Nucleus accumbens (tissue), 56 donors: Measurements from ENCODE around the gene PRR23E.
A peak's percentile ranks its signal among the peaks of the same experiment; 100 is the strongest.

ENCODE experiments used
- DNase-seq, 56 donors: peaks; one replicate each; lab custom pipeline; 2025; lab: John Stamatoyannopoulos, UW

The PRR23E gene

DNA sequence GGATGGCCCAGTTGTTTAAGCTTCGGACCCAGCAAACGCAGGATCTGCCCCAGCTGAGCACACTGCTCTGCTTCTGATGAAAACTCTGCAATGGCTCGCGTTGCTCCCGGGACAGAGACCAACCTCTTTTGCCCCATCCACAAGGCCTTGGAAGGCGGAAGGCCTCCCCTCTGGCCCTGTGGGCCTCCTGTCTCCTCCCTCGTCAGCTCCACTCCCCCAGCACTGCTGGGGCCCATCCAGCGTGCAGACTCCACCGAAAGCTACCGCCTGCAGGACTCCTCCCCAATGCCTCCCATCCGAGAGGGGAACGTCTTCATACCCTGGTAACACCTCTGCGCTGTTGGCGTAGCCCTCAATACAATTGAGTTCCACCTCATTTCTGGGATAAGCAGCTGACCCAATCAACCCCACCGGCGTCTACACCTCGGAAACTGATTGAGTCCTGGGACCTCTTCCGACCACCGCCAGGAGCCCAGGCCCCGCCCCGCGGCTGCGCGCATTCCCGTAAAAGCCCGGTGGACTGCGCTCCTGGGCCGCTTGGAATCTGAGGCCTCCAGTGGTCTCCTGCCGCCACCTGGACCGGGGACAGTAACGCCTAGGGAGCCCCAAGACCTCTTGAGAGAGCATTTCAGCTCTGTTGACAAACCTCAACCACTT, at the start of gene PRR23E:
Gene PRR23E (plus strand): TSS at position 556 of the 657 bp plus-strand sequence. CDS start 3,555 bp downstream, outside the sequence.
- DNase-seq, result no peak

- no peak for DNase-seq
Observed at GRCh38 chr3:127143172-127143571, 49.8 kb upstream of the PRR23E start.

- DNase-seq, result no peak
Observed at GRCh38 chr3:127144631-127145030, 48.3 kb upstream of the PRR23E start.

- DNase-seq, result no peak
Observed at GRCh38 chr3:127145266-127145665, 47.7 kb upstream of the PRR23E start.

- no peak for DNase-seq
Observed at GRCh38 chr3:127147291-127147885, 45.5 kb upstream of the PRR23E start.

DNA sequence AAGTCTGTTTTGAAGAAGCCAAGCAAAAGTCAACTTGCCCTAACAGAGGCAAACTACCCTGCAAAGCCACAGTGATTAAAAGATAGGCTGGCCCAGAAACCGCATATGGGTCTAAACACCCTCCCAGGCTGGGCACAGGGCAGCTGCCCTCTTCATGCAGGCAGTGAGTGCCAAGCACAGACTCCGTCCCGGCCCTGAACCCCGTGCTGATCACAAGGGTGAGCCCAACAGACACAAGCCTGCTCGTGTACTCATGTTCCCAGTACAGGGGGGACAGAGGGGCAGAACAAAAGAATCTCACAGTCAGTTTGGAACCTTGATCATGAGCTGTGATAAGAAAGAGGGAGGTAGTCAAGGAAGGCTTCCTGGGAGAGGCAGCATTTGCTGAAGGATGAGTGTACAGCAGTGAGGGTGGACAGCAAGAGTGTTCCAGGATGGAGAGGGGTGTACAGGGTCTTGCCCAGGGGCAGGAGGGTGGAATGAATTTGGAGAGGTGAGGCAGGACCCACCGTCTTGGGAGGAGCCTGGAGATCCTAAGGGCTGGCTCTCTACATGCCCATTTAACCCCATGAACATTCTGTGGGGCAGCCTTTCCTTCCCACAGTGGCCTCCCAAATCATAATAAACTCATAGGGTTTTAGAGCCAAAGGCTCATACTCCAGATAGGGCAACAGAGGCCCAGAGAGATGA, 43.2 kb upstream of the PRR23E start:
- no peak for DNase-seq

DNA sequence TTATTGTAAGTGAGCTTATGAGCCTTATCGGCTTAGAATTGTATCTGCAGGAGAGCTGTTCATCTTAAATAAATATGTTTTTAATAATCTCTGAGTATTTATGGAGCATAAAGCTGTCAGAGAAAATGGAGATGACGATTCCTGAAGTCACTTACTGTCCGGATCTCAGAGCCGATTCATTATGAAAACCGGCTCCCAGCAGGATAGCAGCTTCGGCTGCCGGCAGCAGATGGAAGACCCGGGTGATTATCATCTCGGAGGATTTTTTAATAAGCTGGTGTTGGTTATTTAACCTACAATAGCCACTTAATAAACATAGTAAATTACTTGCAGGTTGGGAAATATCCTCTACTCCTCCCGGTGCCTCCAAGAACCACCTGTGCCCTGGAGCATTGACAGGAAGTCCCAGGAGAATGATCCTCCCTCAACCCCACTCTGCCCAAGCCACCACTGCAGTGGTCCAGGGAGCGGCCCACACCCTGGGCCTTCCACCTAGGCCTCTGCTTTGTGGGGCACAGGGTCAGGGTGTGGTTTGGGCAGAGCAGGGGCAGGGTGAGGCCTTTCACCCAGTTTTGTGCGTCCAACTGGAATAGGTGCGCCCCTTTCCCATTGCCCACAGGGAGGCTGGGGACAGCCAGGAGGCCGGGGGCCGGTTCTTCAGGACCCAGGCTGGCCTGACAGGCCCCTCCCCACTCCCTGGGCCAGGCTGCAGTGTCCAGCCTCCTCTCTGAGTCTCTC, 42.2 kb upstream of the PRR23E start:
- DNase-seq, result no peak

GRCh38 chr3:127151251-127151564, 41.7 kb upstream of the PRR23E start:
- no peak for DNase-seq

DNA sequence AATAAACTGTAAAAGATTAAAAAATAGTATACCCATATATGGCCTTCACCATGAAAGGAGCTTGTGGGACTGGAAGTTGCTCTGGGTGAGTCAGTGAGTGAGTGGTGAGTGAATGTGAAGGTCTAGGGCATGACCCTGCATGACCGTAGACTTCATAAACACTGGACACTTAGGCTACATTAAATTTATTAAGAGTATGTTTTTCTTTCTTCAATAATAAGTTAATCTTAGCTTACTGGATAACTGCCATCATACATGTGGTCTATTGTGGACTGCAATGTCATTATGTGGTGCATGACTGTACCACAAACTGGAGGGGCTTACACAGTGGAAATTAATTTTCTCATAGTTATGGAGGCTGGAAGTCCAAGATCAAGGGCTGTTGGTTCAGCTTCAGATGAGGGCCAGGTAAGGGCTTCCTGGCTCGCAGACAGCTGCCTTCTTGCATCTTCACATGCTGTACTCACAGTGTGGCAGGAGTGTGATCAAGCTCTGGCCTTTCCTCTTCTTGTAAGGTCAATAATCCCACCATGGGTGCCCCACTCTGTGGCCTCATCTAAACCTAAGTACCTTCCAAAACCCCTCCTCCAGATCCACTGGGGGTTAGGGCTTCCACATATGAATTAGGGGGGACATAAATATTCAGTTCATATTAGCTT, 40.8 kb upstream of the PRR23E start:
- no peak for DNase-seq

- no peak for DNase-seq
Observed at GRCh38 chr3:127152684-127153505, 40.0 kb upstream of the PRR23E start.

- no peak for DNase-seq
Observed at GRCh38 chr3:127153506-127153815, 39.5 kb upstream of the PRR23E start.

DNA sequence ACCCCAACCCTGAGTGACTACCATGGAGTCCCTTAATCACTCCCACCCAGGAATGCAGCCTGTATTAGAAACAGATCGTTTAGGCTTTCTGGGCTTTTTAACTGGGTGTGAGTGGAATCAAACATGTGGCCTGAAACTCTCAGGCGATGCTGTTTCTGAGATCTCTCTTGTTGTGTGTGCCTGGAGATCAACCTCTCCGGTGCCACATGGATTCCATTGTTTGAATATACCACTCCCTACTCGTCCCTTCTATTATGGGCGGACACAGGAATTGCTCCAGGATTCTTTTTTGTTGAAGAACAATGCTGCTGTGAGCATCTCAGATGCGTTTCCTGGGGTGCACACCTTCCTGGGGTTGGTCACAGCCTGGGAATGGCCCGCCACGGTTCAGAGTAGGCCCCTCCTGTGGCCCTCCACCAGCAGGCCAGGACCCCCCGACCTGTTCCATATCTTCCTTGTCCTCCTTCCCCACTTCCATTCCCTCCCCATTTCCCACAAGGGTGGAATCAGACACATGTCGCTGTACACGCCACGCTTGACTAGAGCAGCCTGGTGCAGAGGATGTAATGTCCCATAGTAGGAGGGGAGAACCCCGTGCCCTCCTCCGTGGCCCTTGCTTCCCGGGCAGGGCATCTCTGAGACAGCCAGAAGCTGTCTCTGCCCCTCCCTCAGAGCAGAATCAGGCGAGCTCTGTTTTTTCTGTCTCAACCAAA, 36.4 kb upstream of the PRR23E start:
- no peak for DNase-seq

- no peak for DNase-seq
Observed at GRCh38 chr3:127157171-127157828, 35.6 kb upstream of the PRR23E start.

- DNase-seq, result peak in 1 of 56 donors; percentile 11
Observed at GRCh38 chr3:127158614-127159229, 34.2 kb upstream of the PRR23E start.

DNA sequence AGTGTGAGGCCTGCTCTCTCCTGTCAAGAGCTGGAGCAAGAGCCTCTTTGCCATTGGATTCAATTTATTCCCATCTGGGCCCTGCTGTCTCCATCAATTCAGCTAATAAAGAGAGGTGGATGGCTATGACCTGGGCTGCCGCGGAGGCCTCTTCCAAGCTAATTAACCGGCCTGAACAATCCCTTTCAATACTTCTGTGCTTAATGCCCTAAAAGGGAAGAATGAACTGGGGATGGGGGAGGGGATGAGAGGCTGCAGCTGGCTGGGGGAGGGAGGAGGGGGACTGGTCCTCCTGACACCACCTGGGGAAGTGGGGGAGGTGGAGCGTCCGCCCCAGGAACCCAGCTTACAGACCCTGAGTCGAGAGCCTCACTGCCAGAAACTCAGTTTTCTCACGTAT, 33.4 kb upstream of the PRR23E start:
- no peak for DNase-seq

DNA sequence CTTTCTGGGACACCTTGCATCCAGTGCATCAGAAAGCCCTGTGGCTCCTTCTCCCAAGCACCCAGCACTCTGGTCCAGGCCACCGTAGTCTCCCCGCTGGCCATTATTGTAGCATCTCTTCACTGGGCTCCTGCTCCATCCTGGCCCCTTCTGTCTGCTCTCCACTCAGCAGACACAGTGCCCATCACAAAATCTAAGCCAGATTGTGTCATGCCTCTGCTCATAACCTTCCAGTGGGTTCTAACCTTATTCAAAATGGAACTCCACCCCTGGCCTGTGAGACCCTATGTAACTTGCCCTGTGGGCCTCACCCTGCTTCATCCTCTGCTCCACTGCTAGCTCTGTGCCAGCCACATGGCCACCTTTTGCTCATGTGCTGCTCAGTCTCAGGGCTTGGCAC, 31.7 kb upstream of the PRR23E start:
- no peak for DNase-seq

DNA sequence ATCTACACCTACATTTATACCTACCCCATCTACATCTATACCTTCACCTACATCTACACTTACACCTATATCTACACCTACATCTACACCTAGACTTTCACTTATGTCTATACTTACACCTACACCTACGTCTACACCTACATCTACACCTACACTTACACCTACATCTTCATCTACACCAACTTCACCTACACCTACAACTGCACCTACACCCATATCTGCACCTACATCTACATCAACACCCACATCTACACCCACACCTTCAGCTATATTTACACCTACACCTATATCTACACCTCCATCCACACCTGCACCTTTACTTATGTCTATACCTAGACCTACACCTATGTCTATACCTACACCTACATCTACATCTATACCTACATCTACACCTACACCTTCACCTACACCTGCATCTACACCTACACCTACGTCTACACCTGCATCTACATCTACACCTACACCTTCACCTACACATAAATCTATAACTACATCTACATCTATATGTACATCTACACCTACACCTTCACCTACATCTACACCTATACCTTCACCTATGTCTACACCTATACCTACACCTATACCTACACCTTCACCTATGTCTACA, 30.9 kb upstream of the PRR23E start:
- DNase-seq, result no peak
